Loucy (cell line): ENCODE measurements around the gene FNDC3A.
"Not testable (repeated sequence)": the region's sequence is repeated elsewhere in the genome, so short reads cannot be mapped to it uniquely, and the experiment has no call there.

ENCODE experiments used
- EZH2phosphoT487 ChIP-seq: fragments of 200-600 bp; IDR thresholded peaks from 2 replicates; pipeline ENCODE4 v1.6.1; 2018; ENCODE audit warnings: antibody characterized with exemption, mild to moderate bottlenecking, moderate library complexity, borderline replicate concordance
- TF ChIP-seq, protein P1 (sequence below): fragments of 200-600 bp; sonication (generic); conservative IDR thresholded peaks from 2 replicates; pipeline ENCODE4 v1.5.1; 2014; ENCODE audit warnings: mild to moderate bottlenecking, antibody characterized with exemption, low read length

GRCh38 chr13:49137138-49137643 lies 161.5 kb downstream of the FNDC3A start:
- TF ChIP-seq, protein P1, sequence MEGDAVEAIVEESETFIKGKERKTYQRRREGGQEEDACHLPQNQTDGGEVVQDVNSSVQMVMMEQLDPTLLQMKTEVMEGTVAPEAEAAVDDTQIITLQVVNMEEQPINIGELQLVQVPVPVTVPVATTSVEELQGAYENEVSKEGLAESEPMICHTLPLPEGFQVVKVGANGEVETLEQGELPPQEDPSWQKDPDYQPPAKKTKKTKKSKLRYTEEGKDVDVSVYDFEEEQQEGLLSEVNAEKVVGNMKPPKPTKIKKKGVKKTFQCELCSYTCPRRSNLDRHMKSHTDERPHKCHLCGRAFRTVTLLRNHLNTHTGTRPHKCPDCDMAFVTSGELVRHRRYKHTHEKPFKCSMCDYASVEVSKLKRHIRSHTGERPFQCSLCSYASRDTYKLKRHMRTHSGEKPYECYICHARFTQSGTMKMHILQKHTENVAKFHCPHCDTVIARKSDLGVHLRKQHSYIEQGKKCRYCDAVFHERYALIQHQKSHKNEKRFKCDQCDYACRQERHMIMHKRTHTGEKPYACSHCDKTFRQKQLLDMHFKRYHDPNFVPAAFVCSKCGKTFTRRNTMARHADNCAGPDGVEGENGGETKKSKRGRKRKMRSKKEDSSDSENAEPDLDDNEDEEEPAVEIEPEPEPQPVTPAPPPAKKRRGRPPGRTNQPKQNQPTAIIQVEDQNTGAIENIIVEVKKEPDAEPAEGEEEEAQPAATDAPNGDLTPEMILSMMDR = not testable (repeated sequence)
- TF ChIP-seq EZH2phosphoT487 = not testable (repeated sequence)
